GM19467 (cell line): ENCODE data around the gene PXMP2.

Experiments
- ATAC-seq: cut with Tn5 transposase; IDR thresholded peaks from one replicate; pipeline ENCODE4 v1.9.1; 2021; ENCODE audit warnings: mild to moderate bottlenecking, moderate library complexity; ENCODE audit not compliant: unreplicated experiment

PXMP2 gene

GRCh38 chr12:132659146-132659545, 28.2 kb upstream of the PXMP2 start:
- ATAC-seq, result no peak

- ATAC-seq, result no peak
Measured at GRCh38 chr12:132660052-132660451, 27.3 kb upstream of the PXMP2 start.

- ATAC-seq, result no peak
Measured at GRCh38 chr12:132660996-132661395, 26.4 kb upstream of the PXMP2 start.

GRCh38 chr12:132661972-132662371, 25.4 kb upstream of the PXMP2 start:
- ATAC-seq, result no peak

GRCh38 chr12:132662901-132663755, 24.3 kb upstream of the PXMP2 start:
- ATAC-seq, result no peak

GRCh38 chr12:132664206-132665148, 22.9 kb upstream of the PXMP2 start:
- no peak for ATAC-seq

- no peak for ATAC-seq
Measured at GRCh38 chr12:132665149-132665491, 22.3 kb upstream of the PXMP2 start.

GRCh38 chr12:132665794-132666193, 21.6 kb upstream of the PXMP2 start:
- ATAC-seq, result no peak

GRCh38 chr12:132668191-132669088, 18.9 kb upstream of the PXMP2 start:
- ATAC-seq, result no peak

- ATAC-seq, result no peak
Measured at GRCh38 chr12:132669166-132669879, 18.1 kb upstream of the PXMP2 start.

- ATAC-seq, result no peak
Measured at GRCh38 chr12:132672116-132672515, 15.3 kb upstream of the PXMP2 start.

- no peak for ATAC-seq
Measured at GRCh38 chr12:132672678-132673077, 14.7 kb upstream of the PXMP2 start.

- no peak for ATAC-seq
Measured at GRCh38 chr12:132673288-132674179, 13.9 kb upstream of the PXMP2 start.

GRCh38 chr12:132674561-132674960, 12.8 kb upstream of the PXMP2 start:
- no peak for ATAC-seq

GRCh38 chr12:132675757-132676432, 11.5 kb upstream of the PXMP2 start:
- ATAC-seq, result no peak

- ATAC-seq, result no peak
Measured at GRCh38 chr12:132677492-132677891, 9.9 kb upstream of the PXMP2 start.

- ATAC-seq, result no peak
Measured at GRCh38 chr12:132685400-132685799, 2.0 kb upstream of the PXMP2 start.

GRCh38 chr12:132686825-132687210, 569 bp upstream of the PXMP2 start:
- ATAC-seq, result peak; percentile 14

GRCh38 chr12:132689227-132689626, 1.8 kb downstream of the PXMP2 start:
- no peak for ATAC-seq
